Erythroblast (primary cell): ENCODE data around the gene RIMS3.

Experiments
- GATA1 ChIP-seq: IDR thresholded peaks from 2 replicates; pipeline ENCODE4 v1.6.1; 2011; ENCODE audit warnings: low read depth, mild to moderate bottlenecking, control low read depth, low read length, moderate library complexity
- POLR2A ChIP-seq: IDR thresholded peaks from 2 replicates; pipeline ENCODE4 v1.6.1; 2011; ENCODE audit warnings: mild to moderate bottlenecking, low read length

GRCh38 chr1:40696294-40696693 lies 30.8 kb upstream of the RIMS3 start:
- TF ChIP-seq POLR2A = no peak
- no peak for TF ChIP-seq GATA1
